Stimulated activated CD4-positive, alpha-beta T cell treated with anti-CD3 and anti-CD28 coated beads, Interleukin-4, amount 100 ng/mL, for 1 hour (primary cell): ENCODE data around the gene ACTRT2.

Experiments
- DNase-seq: peaks from one replicate; pipeline ENCODE4 v3.0.0-alpha.2; 2020

Gene ACTRT2

DNA sequence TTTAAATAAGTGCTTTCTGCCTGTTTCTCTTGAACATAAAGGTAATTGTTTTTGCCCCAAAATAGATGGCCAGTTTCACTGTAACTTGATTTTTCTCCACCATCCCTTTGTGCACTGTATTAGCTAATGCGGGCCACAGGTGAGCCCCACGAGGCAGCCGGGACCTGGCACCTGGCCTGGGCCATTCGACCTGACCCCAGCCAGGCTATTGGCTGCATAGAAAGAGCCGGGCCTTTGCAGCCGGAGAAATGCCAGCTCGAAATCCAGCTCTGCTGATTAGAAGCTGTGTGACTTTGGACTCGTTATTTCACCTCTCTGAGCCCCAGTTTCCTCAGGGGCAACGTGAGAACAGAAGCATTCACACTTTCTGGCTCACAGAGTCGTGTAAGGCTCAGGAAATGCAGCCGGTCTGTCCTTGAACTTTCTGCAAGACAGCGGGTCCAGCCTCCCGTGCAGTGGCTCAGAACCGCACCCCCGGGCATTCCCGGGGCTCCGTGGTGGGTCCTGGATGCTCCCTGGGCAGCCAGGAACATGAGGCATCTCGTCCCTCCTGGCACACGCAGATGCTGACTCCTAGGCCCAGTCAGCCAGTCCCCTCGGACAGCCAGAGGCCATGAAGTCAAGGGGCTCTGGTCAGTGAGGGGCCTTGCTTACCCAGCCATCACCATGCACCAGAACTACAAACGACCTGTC, 37.4 kb upstream of the ACTRT2 start:
- no peak for DNase-seq

DNA sequence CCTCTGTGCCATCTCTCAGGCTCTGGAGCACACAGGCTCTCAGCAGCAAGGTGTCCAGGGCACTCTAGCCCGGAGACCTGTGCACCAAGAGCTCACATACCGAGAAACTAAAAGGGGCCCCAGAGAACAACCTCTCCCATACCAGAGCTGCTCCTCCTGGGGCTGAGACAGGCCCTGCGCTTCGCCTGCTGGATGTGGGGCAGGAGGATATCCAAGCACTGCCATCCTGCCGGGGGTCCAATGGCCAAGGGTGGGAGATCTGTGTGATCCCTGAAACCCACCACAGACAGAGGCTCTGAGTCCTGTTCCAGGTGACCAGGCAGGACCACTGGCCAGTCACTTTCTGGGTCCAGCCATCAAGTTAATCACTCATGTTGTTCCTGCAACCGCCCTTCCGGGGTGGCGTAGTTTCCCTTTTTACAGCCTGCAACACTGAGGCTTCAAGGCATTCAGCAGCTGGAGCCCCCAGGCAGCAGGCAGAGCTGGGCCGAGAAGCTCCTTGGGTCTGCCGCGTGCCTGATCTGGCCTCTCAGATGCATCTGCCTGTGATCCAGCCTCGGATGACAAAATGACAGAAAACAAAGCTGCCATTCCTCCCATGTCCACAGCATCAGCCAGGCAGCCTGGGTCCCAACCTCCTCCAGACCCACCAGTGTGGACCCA, 36.7 kb upstream of the ACTRT2 start:
- DNase-seq, result no peak

DNA sequence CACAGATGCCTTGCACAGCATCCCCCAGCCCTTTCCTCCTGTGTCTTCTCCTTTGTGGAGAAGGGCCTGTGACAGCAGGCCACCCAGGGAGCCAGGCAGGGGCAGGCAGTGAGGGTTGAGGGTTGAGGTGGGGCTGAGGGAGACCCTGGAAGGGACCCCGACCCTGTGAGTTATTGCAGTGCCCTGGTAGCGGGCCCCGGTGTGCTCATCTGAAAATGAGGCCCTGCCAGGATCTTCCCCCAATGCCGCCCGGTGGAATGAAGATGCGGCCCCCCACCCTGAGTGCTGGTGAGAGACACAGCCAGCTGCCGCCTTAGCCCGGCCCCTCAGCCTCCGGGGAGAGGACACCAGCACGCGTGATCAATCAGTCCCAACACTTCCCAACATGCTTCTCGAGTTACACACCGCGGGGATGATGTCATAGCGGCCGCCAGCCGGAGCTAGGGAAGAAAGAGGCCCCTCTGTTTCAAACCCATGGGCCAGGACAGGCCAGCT, 36.2 kb upstream of the ACTRT2 start:
- DNase-seq, result no peak

DNA sequence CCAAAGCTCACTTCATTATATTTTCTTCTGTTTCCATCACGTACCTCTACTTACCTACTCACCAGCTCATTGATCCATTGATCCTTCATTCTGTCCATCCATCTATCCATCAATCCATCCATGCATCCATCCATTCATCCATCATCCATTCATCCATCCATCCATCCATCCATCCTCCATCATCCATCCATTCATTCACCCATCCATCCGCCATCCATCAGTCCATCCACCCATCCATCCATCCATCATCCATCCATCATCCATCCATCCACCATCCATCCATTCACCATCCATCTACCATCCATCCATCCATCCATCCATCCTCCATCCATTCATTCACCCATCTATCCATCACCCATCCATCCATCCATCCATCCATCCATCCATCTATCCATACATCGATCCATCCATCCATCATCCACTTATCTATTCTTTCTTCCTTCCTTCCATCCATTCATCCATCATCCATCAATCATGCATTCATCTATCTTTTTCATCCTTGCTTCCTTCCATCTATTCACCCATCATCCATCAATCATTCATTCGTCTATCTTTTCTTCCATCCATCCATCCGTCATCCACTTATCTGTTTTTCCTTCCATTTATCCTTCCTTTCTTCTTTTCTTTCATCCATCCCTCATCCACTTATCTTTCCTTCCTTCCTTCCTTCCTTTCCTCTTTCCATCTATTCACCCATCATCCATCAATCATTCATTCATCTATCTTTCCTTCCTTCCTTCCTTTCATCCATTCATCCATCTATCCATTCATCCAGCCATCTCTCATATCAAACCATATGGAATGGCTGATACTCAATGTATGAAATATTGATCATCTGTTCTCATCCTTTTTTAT, 35.3 kb upstream of the ACTRT2 start:
- DNase-seq, result no peak

DNA sequence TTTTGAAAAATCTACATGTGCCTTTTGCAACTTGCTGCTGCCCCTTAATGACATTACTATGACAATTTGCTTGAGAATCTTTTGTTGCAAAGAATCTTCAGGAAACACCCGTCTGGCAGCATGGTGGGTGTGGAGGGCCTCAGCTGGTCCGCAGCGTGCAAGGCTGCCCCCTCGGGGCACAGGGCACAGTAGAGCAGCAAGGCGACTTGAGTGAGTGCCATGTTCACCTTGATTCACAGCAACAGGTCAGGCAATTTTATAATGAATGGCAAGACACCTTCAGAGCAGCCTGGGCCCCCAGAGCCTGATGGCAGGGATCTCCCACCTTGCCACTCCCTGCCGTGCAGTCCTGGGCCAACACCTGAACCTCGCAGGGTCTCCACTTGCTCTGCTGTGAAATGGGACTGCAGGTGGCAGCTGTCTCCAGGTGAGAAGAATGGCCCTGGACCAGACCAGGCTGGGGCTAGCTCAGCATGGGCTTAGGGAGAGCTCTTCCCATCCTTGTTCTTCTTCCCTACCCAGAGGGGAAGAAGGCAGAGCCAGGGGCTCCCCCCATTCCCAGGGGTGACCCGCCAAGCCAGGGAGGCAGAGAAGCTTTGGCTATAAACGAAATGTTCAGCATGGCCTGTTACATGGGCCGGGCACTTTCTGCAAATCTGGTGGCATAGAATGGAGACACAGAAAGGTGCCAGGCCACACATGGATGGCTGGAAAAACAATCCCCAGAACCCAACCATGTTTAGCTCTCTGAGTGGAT, 34.5 kb upstream of the ACTRT2 start:
- no peak for DNase-seq

DNA sequence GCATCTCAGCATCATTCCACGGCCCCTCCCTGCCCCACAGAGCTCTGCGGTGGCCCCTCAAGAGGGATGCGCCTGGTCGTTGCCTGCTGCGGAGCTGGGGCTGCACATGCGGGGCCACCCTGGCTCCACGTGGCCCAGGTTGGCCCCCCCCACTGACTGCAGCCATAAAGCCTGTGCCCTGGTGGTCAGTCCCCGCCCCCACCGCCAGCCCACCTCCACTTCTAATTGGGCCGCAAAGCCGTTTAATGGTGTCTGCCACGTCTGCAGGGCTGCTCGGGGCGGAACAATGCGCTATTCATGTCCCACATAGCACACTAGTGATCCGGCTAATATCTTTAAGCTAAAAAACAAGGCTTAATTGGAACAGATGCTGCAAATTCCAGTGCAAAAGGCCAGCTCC, 33.5 kb upstream of the ACTRT2 start:
- DNase-seq, result no peak

DNA sequence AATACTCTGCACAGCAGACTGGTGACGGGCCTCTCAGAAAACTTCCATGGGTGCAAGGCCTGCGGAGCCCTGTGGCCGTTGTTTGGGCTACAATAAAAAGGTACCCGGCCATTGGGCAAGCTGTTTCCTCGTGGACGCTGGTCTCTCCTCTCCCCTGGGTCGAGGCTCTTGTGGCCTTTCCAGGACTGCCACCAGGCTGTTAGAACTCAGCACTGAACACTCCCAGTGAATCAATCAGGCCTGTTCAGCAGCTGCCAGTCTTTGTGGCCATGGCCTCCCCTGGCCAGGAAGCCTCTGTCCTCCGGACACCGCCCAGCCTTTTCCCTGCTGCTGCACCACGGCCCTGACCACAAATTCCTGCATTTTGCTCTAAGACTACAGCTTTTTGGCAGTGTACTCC, 33.0 kb upstream of the ACTRT2 start:
- DNase-seq, result no peak

DNA sequence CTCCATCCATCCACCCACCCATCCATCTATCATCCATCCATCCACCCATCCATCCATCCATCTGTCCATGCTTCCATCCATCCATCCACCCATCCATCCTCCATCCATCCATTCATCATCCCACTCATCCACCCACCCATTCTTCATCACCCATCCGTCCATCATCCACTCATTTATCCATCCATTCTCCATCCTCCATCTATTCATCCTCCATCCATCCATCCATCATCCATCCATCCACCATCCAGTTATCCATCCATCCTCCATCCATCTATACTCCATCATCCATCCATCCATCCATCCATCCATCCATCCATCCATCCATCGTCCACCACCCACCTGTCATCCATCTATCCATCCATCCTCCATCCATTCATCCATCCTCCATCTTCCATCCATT, 32.1 kb upstream of the ACTRT2 start:
- DNase-seq, result no peak

DNA sequence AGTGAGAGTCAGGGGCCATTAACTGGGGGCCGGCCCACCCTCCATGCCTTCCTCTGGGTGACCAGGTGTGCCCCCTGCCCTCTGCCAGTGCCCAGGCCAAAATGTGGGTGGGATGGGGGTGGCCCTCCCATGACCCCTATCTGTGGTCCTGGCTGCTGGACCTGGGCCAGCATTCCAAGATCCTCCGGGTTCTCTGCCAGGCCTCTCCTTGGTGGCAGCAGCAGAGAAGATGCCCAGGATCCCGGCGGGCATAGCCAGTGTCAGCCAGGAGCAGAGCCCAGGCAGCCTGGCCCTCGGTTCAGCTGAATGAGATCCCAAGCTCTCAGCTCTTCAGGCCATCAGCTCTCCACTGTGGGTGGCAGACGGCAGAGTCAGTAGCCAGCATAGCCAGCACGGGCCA, 31.3 kb upstream of the ACTRT2 start:
- DNase-seq, result no peak

DNA sequence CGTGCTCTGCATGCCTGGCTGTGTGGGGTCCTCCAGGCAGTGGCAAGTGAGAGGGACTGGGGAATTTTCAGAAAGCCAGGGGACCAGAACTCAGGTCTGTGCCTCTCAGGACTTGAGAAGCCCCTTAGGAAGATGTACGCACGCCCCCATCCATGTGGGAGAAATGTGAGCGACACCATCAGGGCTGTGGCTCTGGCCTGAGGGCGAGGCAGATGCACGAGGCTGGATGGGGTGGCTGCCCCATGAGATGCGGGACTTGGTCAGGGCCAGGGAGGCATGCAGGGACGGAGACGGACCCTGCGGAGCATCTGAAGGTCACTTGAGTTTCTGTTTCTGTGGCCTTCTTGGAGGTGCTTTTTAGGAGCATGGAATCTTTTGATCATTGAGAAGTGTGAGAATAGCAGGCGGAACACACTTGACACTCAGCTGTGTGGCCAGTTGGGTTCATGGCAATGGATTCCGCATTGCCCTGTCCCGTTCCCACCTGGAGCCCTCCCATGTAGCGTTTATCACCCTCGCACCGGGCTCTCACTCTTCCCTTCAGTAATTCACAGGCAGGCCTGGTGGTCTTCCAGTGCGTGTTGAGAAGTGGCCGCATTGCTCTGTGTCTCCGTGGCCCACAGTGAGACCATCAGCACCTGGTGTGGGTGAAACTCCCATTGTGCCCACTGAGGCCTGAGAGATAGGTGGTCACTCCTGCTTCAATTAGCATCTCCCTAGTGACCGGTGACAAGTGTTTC, 30.7 kb upstream of the ACTRT2 start:
- DNase-seq, result no peak

DNA sequence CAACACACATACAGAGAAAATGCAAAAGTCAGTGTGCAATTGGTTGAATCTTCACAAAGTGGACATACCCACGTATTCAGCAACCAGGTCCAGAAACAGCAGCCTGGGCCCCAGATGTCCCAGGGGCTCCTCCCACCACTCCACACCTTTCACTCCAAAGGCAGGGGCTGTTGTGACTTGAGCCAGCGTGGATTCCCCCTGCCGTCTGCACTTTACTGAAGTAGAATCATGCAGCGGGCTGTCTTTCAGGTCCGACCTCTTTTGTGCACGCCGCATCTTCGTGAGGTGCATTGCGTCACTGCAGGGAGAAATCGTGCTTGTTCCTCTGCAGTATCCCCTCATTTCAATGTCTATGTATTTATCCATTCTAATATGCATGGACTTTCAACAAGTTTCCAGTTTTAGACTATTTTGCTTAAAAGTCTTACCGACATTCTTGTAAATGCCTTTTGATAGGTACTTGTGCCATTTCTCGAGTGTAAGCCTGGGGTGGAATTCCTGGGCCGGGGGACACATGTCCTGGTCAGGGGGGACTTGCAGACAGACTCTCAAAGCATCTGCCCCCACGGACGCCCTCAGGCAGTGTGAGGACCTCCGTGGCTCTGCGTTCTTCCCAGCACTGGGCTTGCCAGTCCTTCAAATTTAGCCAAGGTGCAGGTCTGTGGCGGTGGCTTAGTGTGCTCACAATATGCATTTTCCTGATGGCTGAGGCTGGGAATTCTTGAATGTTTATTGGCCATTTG, 29.3 kb upstream of the ACTRT2 start:
- DNase-seq, result no peak

DNA sequence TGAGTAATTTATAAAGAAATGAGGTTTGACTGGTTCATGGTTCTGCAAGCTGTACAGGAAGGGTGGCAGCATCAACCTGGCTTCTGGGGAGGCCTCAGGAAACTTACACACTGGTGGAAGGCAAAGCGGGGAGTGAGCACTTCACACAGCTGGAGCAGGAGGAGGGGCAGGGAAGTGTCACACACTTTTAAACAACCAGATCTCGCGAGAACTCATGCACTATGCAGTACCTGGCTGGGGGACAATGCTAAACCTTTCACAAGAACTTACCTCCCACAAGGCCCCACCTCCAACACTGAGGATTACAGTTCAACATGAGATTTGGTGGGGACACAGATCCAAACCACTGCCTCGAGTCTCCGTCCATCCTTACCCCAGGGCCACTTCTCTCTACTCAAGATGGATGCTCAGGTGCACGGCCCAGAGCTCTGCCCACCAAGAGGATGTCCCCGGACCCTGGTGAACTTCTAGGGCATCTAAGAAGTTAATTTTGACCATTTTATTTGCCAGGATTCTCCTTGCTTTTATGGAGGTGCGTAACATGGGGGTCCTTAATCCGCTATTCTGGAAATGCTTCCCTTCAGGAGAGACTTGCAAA, 22.7 kb upstream of the ACTRT2 start:
- no peak for DNase-seq

DNA sequence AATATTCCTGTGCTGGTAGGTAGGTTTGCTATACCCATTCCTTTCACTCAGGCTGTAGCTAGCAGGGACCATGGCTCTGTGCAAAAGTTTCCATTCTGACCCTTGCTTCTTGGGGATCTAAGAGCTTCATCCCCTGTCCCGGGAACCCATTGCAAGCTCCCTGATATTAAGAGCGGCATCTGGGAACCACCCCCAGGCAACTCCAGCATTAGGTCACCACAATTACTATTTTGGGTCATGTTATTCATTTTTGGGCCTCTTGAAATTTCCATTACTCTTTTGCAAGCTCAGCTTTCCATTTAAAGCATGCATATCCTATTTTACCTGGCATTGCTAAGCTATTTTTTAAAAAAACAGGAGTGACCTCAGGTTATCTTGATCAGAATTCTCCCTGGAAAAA, 22.1 kb upstream of the ACTRT2 start:
- no peak for DNase-seq

DNA sequence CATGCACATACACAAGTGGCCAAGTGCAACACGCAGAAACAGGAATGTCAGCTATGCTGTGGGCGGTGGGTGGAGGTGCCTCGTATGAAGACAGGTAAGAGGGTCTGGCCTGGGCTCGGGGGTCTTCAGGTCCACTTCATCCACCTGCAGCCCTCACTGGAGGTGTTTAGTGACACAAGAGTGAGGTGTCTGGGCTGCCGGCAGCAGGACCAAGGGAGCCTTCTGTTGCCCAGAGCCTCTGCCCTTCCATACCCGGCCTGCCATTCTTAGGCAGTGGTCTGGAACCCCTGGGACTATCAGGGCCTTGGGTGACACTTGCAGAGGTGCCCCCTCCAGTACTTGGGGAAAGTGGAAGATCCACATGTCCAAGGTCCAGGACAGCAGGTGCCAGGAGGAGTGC, 21.7 kb upstream of the ACTRT2 start:
- no peak for DNase-seq

DNA sequence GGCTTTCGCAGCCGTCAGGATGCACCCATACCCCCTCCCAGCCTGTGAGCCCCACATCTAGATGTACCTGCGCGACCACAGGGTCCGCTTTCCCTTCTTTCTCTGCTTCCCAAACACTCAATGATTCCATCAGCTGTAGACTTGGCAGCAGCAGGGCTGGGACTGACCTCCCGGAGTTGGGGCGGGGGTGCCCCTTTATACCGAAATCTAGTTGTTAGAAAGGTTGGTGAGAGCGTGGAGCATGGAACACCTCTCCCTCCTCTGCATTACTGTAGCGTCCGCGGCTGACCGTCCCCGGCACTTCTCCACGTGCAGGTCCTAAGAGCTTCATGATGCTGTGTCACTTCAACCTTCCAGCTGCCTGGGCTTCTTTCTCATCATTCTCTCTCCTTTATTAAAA, 21.1 kb upstream of the ACTRT2 start:
- no peak for DNase-seq

DNA sequence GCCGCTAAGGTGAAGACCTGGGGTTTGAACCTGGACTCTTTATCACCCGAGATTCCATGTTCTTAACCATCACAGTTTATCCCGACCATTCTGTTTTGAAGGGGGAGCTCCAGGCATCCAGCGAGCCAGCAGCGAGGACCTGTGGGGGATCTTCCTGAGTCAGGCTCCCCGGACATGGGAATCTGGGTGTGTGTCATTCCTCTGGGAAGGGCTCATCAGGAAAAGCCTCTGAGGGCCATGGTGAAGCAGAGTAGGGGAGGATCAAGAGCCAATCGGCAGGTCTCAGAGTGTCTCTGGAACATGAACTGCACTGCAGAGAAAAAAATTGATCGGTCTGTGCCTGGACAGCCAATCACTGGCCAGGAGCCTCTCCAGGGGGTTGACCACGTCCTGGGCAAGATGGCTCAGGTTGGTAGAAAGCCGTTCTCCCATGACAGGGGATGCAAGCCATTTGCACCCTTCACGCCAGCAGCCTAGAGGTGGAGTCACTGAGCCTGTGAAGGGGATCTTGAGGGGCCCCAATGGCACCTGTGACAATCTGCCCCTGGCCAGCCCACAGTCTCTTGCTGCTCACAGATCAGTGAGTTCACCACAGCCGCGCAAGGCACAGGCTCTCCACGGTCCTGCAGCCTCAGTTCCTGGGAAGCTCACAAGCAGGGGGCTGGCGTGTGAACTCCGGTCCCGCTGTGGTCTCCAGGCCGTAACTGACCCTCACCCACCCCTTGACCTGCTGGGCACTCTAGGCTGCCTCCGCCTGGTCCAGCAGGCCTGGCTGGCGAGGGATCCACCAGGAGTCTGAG, 20.4 kb upstream of the ACTRT2 start:
- no peak for DNase-seq

DNA sequence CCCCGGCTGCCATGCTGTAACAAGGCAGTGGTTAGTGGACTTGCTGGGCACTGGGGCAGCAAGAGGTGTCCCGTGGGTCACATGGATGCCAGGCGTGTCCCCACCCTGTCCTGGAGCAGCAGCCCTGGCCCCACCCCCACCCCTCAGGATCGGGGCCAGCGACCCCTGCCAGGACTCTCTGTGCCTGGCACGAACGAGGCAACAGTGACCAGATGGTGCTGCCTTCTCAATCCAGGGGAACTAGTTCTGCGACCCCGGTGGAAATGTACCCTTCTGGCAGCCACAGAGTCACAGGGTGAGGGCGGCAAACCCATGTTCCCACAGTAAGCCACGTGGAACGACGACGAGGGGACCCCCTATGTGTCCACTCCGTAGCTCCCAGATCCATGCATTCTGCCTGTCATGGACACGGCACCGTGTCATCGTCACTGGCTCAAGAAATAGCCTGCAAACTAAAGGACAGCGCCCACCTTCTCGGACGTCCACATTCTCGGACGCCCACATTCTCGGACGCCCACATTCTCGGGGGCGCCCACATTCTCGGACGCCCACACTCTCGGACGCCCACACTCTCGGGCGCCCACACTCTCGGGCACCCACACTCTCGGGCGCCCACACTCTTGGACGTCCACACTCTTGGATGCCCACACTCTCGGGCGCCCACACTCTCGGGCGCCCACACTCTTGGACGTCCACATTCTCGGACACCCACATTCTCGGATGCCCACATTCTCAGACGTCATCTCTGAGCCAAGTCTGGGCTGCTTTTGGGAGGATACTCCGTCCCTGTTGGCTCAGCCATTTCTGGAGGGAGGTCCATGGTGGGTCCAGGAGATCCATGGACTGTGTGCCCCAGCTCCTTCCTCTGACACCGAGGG, 19.6 kb upstream of the ACTRT2 start:
- no peak for DNase-seq

DNA sequence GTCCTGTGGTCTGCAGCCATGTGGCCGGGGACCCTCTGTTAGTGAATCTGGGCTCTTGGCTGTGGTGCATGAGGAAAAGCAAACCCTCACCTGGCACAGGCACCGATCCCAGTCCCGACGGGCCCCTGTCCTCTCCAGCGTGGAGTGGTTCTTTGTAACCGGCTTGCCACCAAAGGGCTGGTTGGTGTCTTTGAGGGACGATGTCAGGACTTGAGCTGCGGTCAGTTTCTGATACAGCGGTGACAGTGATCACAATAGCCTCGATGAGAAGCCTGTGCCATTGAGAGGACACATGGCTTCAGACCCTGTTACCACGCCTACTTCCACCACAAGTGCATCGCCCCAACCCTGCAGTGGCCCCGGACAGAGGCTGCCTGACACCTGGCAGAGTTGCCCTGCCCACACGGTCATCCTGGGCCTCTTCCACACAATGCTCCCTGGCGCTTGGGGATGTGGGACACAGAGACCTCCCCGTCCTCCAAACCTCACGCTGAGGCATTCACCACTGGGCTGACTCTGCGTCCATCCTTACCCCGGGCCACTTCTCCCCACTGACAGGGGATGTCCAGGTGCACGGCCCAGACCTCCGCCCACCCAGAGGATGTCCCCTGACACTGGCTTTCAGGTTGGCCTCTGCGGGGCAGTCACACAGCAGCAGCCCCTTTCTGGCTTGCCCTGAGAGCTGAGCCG, 18.8 kb upstream of the ACTRT2 start:
- DNase-seq, result no peak
